Measurements from ENCODE around the gene WDR20. TPM values are rescaled to one million over a fixed set of nuclear protein-coding genes. Genes with fewer than 3 reads are reported as not detected.

The WDR20 gene
- total and polyA plus RNA-seq, 2 donors (not counting 1 experiment from before 2014, with no cell fraction given): 12.4 to 64.0 TPM

DNA sequence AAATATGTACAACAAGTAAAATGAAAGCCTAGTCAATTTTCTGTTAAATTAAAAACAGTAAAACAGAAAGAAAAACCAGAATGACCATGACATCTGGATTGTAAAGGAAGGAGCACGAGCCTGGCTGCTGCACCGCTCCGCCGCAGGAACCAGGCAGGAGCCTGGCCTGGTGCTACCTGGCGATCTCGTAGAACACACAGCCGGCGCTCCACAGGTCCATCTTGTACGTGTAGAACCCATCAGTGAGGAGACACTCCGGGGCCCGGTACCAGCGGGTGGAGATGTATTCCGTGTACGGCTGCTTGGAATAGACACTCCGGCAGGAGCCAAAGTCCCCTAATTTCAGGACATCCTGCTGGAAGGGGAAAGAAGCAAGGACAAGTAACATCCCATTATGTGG is 110.9 kb downstream of the WDR20 start:
- H3K27me3 Mint-ChIP-seq: no peaks in the 10 kb centered on the region
- CTCF ChIA-PET: no interaction called here
- 91% methylated on average over 8 of the region's 15 CpGs for WGBS (ENCODE audit: insufficient coverage)

DNA sequence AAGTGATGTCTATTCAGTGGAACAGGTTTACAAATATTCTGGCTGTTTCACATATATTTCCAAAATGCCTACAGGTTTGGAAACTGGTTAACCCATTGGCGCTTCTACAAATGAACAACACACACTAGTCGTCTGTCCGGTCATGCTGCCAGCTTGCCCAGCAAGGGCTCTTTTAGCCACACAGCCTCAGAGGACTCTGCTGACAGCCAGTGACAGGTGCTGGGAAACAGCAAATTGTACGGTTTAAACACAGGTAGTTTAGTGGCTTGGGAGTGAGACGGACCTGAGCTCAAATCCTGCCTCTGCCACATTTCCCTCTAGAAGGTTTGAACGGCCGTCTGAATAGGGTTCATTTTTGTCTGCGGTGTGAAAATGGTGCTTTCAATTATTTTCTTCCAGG is 111.5 kb downstream of the WDR20 start:
- Mint-ChIP-seq H3K4me3 (no peak overlapping the region), H3K27me3 (no peaks in the 10 kb centered on the region), H3K9me3 (ENCODE audit: insufficient read depth) (no peaks in the 10 kb centered on the region), H3K4me1 (no peaks in the 10 kb centered on the region), H3K27ac (no peak overlapping the region)
- ATAC-seq (ENCODE audit: low read depth) (no peak), DNase-seq (no peak)
- Histone ChIP-seq H3K27me3 (replicated peaks in 1 of 4; ENCODE audit: control extremely low read depth in 1 of 4, control insufficient read depth in 3 of 4, insufficient read depth in 4 of 4, low read length in 3 of 4) (no peaks in the 10 kb centered on the region), H3K4me2 (replicated peaks; ENCODE audit: low read depth, low read length, poor library complexity, severe bottlenecking) (no peak overlapping the region), H3K4me1 (ENCODE audit: control insufficient read depth in 2 of 2, insufficient read depth in 2 of 2, low read length in 2 of 2) (no peaks in the 10 kb centered on the region), H3K9me3 (ENCODE audit: control extremely low read depth in 1 of 3, control insufficient read depth in 2 of 3, insufficient read depth in 1 of 3, low read length in 2 of 3) (no peaks in the 10 kb centered on the region), H3K79me2 (ENCODE audit: control insufficient read depth, insufficient read depth, low read length) (no peaks in the 10 kb centered on the region), H3K36me3 (replicated peaks in 1 of 2; ENCODE audit: control extremely low read depth in 1 of 2, control insufficient read depth in 1 of 2, extremely low read depth in 1 of 2, insufficient read depth in 2 of 2, low read length in 1 of 2) (no peaks in the 10 kb centered on the region), H3K27ac (ENCODE audit: low read length in 2 of 2) (no peak overlapping the region), H2AFZ (ENCODE audit: insufficient read depth, low read depth, low read length, poor library complexity, severe bottlenecking) (no peak overlapping the region), H4K20me1 (ENCODE audit: control insufficient read depth, insufficient read depth, low read length, poor library complexity, severe bottlenecking) (no peaks in the 10 kb centered on the region), H3K4me3 (ENCODE audit: control extremely low read depth in 1 of 5, extremely low read depth in 1 of 5, insufficient read depth in 1 of 5, low read depth in 2 of 5, low read length in 4 of 5) (no peak overlapping the region), H3K9ac (ENCODE audit: low read length) (no peak overlapping the region)
- no peak for TF ChIP-seq CTCF (IDR thresholded peaks at IDR 0.05)
- no peak for TF ChIP-seq EZH2 (IDR thresholded peaks at IDR 0.05; ENCODE audit: borderline replicate concordance, insufficient read depth, low read depth, low read length, poor library complexity, severe bottlenecking)
- ChIA-PET CTCF (no interaction called here), POLR2A (no interaction called here)
- WGBS (ENCODE audit: insufficient coverage): 96% methylated on average over 4 of the region's 8 CpGs
- intact Hi-C loops (cut with micrococcal nuclease): no loop called here

More for the DNA sequence above, 110.9 kb downstream of the WDR20 start:
- Histone ChIP-seq H3K27ac (ENCODE audit: low read length in 2 of 2) (no peak overlapping the region), H3K27me3 (replicated peaks in 1 of 4; ENCODE audit: control extremely low read depth in 1 of 4, control insufficient read depth in 3 of 4, insufficient read depth in 4 of 4, low read length in 3 of 4) (no peaks in the 10 kb centered on the region), H3K9me3 (ENCODE audit: control extremely low read depth in 1 of 3, control insufficient read depth in 2 of 3, insufficient read depth in 1 of 3, low read length in 2 of 3) (no peaks in the 10 kb centered on the region), H4K20me1 (ENCODE audit: control insufficient read depth, insufficient read depth, low read length, poor library complexity, severe bottlenecking) (no peaks in the 10 kb centered on the region), H3K4me1 (ENCODE audit: control insufficient read depth in 2 of 2, insufficient read depth in 2 of 2, low read length in 2 of 2) (no peaks in the 10 kb centered on the region), H3K9ac (ENCODE audit: low read length) (no peak overlapping the region), H3K36me3 (replicated peaks in 1 of 2; ENCODE audit: control extremely low read depth in 1 of 2, control insufficient read depth in 1 of 2, extremely low read depth in 1 of 2, insufficient read depth in 2 of 2, low read length in 1 of 2) (no peaks in the 10 kb centered on the region), H3K4me3 (ENCODE audit: control extremely low read depth in 1 of 5, extremely low read depth in 1 of 5, insufficient read depth in 1 of 5, low read depth in 2 of 5, low read length in 4 of 5) (no peak overlapping the region), H3K79me2 (ENCODE audit: control insufficient read depth, insufficient read depth, low read length) (no peaks in the 10 kb centered on the region), H3K4me2 (replicated peaks; ENCODE audit: low read depth, low read length, poor library complexity, severe bottlenecking) (no peak overlapping the region), H2AFZ (ENCODE audit: insufficient read depth, low read depth, low read length, poor library complexity, severe bottlenecking) (no peak overlapping the region)
- Mint-ChIP-seq H3K27ac (no peak overlapping the region), H3K9me3 (ENCODE audit: insufficient read depth) (no peaks in the 10 kb centered on the region), H3K4me1 (no peaks in the 10 kb centered on the region), H3K4me3 (no peak overlapping the region)
- DNase-seq: no peak
- TF ChIP-seq EZH2 (IDR thresholded peaks at IDR 0.05; ENCODE audit: borderline replicate concordance, insufficient read depth, low read depth, low read length, poor library complexity, severe bottlenecking) (no peak), CTCF (IDR thresholded peaks at IDR 0.05) (no peak)
- no peak for ATAC-seq (ENCODE audit: low read depth)
- POLR2A ChIA-PET: no interaction called here
- intact Hi-C loops (cut with micrococcal nuclease): no loop called here
